ENCODE data around the gene AKNAD1. TPM values are rescaled to one million over a fixed set of nuclear protein-coding genes. Genes with fewer than 3 reads are reported as not detected.

Gene AKNAD1
- total and polyA plus RNA-seq, 10 of the 15 experiments (the other 5 are each of a cell fraction or from before 2014, with no cell fraction given) = 0.05 to 0.13 (median 0.10) TPM; not detected in 7

DNA sequence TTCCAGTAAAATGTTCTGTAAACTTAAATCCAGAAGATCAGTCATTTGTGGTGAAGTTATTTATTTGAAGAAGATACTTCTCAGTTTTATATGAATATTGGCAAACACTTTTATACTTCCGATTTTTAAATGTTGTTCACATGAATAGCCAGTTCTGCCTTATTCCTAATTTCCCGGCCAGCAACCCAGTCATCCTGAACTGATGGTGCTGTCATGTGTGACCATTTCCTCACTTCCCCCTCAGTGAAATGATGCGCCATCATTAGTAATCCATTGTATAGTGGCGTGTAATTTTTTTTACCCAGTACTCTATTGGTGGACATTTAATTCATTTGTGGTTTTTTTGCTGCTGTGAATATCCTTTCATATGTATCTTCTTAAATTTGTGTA lies 36.2 kb upstream of the AKNAD1 start:
- Histone ChIP-seq H3K79me2 (ENCODE audit: control insufficient read depth, insufficient read depth, low read length) (no peaks in the 10 kb centered on the region), H2AFZ (ENCODE audit: control insufficient read depth, low read depth, low read length) (no peak overlapping the region), H3K27ac (ENCODE audit: control insufficient read depth, insufficient read depth) (no peak overlapping the region), H3K4me1 (ENCODE audit: control insufficient read depth, insufficient read depth, low read length) (no peaks in the 10 kb centered on the region), H3K9me3 (replicated peaks; ENCODE audit: control insufficient read depth, insufficient read depth, low read length) (no peaks in the 10 kb centered on the region), H3K4me3 (no peak overlapping the region), H3K36me3 (ENCODE audit: control insufficient read depth in 2 of 2, insufficient read depth in 2 of 2, low read length in 1 of 2) (no peaks in the 10 kb centered on the region), H4K20me1 (ENCODE audit: control insufficient read depth, insufficient read depth) (no peaks in the 10 kb centered on the region), H3K27me3 (replicated peaks in 1 of 2; ENCODE audit: control insufficient read depth in 2 of 2, insufficient read depth in 2 of 2, low read length in 1 of 2) (no peaks in the 10 kb centered on the region), H3K9ac (ENCODE audit: control insufficient read depth, insufficient read depth, low read length) (no peak overlapping the region), H3K4me2 (ENCODE audit: control insufficient read depth, insufficient read depth) (no peak overlapping the region)
- no peak for TF ChIP-seq IKZF1 (conservative IDR thresholded peaks at IDR 0.05)
- no peak for TF ChIP-seq RCOR1 (conservative IDR thresholded peaks at IDR 0.05; ENCODE audit: low read depth, low read length)
- TF ChIP-seq, protein P1, sequence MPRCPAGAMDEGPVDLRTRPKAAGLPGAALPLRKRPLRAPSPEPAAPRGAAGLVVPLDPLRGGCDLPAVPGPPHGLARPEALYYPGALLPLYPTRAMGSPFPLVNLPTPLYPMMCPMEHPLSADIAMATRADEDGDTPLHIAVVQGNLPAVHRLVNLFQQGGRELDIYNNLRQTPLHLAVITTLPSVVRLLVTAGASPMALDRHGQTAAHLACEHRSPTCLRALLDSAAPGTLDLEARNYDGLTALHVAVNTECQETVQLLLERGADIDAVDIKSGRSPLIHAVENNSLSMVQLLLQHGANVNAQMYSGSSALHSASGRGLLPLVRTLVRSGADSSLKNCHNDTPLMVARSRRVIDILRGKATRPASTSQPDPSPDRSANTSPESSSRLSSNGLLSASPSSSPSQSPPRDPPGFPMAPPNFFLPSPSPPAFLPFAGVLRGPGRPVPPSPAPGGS (IDR thresholded peaks at IDR 0.05; ENCODE audit: borderline replicate concordance, insufficient read depth, low read depth, low read length, poor library complexity, severe bottlenecking) = peak; percentile 24
- no peak for TF ChIP-seq SIN3A (IDR thresholded peaks at IDR 0.05; ENCODE audit: low read depth, low read length)
- no peak for TF ChIP-seq ASH2L (IDR thresholded peaks at IDR 0.05; ENCODE audit: borderline replicate concordance, low read depth)
- TF ChIP-seq, protein P2, sequence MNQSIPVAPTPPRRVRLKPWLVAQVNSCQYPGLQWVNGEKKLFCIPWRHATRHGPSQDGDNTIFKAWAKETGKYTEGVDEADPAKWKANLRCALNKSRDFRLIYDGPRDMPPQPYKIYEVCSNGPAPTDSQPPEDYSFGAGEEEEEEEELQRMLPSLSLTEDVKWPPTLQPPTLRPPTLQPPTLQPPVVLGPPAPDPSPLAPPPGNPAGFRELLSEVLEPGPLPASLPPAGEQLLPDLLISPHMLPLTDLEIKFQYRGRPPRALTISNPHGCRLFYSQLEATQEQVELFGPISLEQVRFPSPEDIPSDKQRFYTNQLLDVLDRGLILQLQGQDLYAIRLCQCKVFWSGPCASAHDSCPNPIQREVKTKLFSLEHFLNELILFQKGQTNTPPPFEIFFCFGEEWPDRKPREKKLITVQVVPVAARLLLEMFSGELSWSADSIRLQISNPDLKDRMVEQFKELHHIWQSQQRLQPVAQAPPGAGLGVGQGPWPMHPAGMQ (IDR thresholded peaks at IDR 0.05; ENCODE audit: borderline replicate concordance) = no peak
- ChIA-PET CTCF (interaction anchor here (1.1 to 2.8 kb wide), 5 partner anchors 8 to 65 kb away, joined by 4 to 24 read pairs (median 6); no protein-coding TSS in a partner anchor), POLR2A (interaction anchor here (0.6 kb wide), 1 partner anchor 123 kb away, joined by 3 read pairs; no protein-coding TSS in a partner anchor), RAD21 (ENCODE audit: unreplicated experiment) (interaction anchor here (1.8 kb wide), 1 partner anchor 65 kb away, joined by 5 read pairs; no protein-coding TSS in a partner anchor), SMC1A (ENCODE audit: uncharacterized antibody, unreplicated experiment) (interaction anchor here (0.6 to 2.4 kb wide), 5 partner anchors 20 to 195 kb away, joined by 3 to 6 read pairs (median 5); no protein-coding TSS in a partner anchor)
- intact Hi-C loops (cut with micrococcal nuclease; ENCODE audit: unreplicated experiment) = no loop called here
- 98% methylated on average over 4 of the region's 4 CpGs for WGBS (ENCODE audit: insufficient coverage, insufficient replicate concordance, low lambda C conversion rate, missing lambda C conversion rate)
- DNase-seq (ENCODE audit: low read depth, low spot score) = no peak
- FAIRE-seq = no peak
- BruUV-seq (replicated peaks) = no TSS peak
- no peak for ATAC-seq
- in situ Hi-C loops (cut with MboI) = loop anchor here (10.0 kb wide), 1 partner anchor 58 kb away; no protein-coding TSS in a partner anchor

All from GM12878 (cell line).